D341Med (cell line): ENCODE results near the gene FBXO48.

Experiments
- DNase-seq: peaks from one replicate; pipeline ENCODE4 v3.0.0; 2012; ENCODE audit warnings: low spot score

Gene FBXO48

GRCh38 chr2:68435615-68436014 lies 31.5 kb downstream of the FBXO48 start:
- DNase-seq = no peak

- DNase-seq = no peak
Observed at GRCh38 chr2:68434981-68435380, 32.1 kb downstream of the FBXO48 start.

- DNase-seq = no peak
Observed at GRCh38 chr2:68432696-68433658, 34.1 kb downstream of the FBXO48 start.

- DNase-seq = no peak
Observed at GRCh38 chr2:68431316-68431972, 35.6 kb downstream of the FBXO48 start.

GRCh38 chr2:68429311-68429826 lies 37.7 kb downstream of the FBXO48 start:
- no peak for DNase-seq

- no peak for DNase-seq
Observed at GRCh38 chr2:68428746-68429145, 38.3 kb downstream of the FBXO48 start.

GRCh38 chr2:68428126-68428525 lies 39.0 kb downstream of the FBXO48 start:
- DNase-seq = no peak

- no peak for DNase-seq
Observed at GRCh38 chr2:68426848-68427579, 40.1 kb downstream of the FBXO48 start.

GRCh38 chr2:68426446-68426845 lies 40.6 kb downstream of the FBXO48 start:
- DNase-seq = no peak

GRCh38 chr2:68425503-68425902 lies 41.6 kb downstream of the FBXO48 start:
- no peak for DNase-seq

GRCh38 chr2:68423966-68424650 lies 43.0 kb downstream of the FBXO48 start:
- DNase-seq = no peak

- DNase-seq = no peak
Observed at GRCh38 chr2:68420254-68420910, 46.7 kb downstream of the FBXO48 start.

- no peak for DNase-seq
Observed at GRCh38 chr2:68418855-68419254, 48.2 kb downstream of the FBXO48 start.

GRCh38 chr2:68418419-68418818 lies 48.7 kb downstream of the FBXO48 start:
- DNase-seq = no peak

- no peak for DNase-seq
Observed at GRCh38 chr2:68417926-68418325, 49.2 kb downstream of the FBXO48 start.

GRCh38 chr2:68416081-68416675 lies 50.9 kb downstream of the FBXO48 start:
- DNase-seq = no peak

- DNase-seq = no peak
Observed at GRCh38 chr2:68415521-68415920, 51.6 kb downstream of the FBXO48 start.

- DNase-seq = no peak
Observed at GRCh38 chr2:68414876-68415275, 52.2 kb downstream of the FBXO48 start.

GRCh38 chr2:68414452-68414851 lies 52.6 kb downstream of the FBXO48 start:
- no peak for DNase-seq

GRCh38 chr2:68413466-68413865 lies 53.6 kb downstream of the FBXO48 start:
- no peak for DNase-seq
